AG04450 (cell line): ENCODE measurements around the gene SLU7. TPM values are rescaled to one million over a fixed set of nuclear protein-coding genes. Genes with fewer than 3 reads are reported as not detected.

Experiments used
- CTCF ChIA-PET: fragments of 300-600, 350-600 bp; formaldehyde crosslinking; extraction: SDS; loops from one replicate; lab custom pipeline; 2022; ENCODE audit warnings: antibody characterized with exemption, inconsistent platforms; lab: Charles Lee
- POLR2A ChIA-PET: fragments of 350-600 bp; formaldehyde crosslinking; extraction: SDS; loops from one replicate; lab custom pipeline; 2021; ENCODE audit warnings: antibody characterized with exemption, inconsistent platforms; lab: Yijun Ruan, JAX
- DNase-seq: peaks from one replicate; pipeline ENCODE4 v3.0.0-alpha.2; 2011; ENCODE audit warnings: low read depth, low spot score
- H3K27ac ChIP-seq: one replicate; pipeline ENCODE4 v1.5.1; 2012; ENCODE audit warnings: low read depth, low read length, control low read depth
- H3K27me3 ChIP-seq: one replicate; pipeline ENCODE4 v1.6.0; 2012; ENCODE audit warnings: low read length; ENCODE audit not compliant: control insufficient read depth, insufficient read depth
- H3K4me3 ChIP-seq: 2 replicates; pipeline ENCODE4 v1.5.1; 2011; ENCODE audit warnings: mild to moderate bottlenecking, low read depth, low read length, control low read depth
- H3K9me3 ChIP-seq: 2 replicates; pipeline ENCODE4 v1.5.1; 2012; ENCODE audit warnings: low read length; ENCODE audit not compliant: control insufficient read depth, insufficient read depth
- polyA plus RNA-seq: library from polyadenylated mRNA; depleted of rRNA; stranded (reverse); fragments of >200 nt; gene quantifications from 2 replicates; pipeline ENCODE4 v1.2.3, GENCODE V29; 2011
- TF ChIP-seq, protein P1 (sequence below): IDR thresholded peaks from 2 replicates; pipeline ENCODE4 v1.5.1; 2011; ENCODE audit warnings: low read depth, low read length, control low read depth, inconsistent platforms

The SLU7 gene
- polyA plus RNA-seq, 1 experiment: 59.5 TPM

DNA sequence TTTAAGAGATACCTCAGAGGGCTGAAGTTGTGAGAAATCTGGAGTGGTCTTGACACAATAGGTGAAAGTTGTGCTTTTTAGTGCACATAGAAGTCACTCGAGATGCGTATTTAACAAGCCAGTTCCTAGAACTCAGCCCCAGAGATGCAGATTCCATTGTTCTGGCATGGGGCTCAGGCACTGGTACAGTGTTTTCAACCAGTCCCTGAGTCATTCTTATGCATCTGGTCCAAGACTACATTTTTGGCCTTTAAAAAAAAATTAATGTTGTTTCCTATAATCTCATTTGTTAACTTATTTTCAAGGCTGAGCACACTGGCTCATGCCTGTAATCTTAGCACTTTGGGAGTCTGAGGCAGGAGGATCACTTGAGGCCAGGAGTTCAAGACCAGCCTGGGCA lies 32.4 kb upstream of the SLU7 start:
- ChIA-PET CTCF (interaction anchor here (1.3 to 3.7 kb wide), 2 partner anchors 12 to 13 kb away, joined by 3 to 28 read pairs; no protein-coding TSS in a partner anchor), POLR2A (no interaction called here)
- TF ChIP-seq, protein P1, sequence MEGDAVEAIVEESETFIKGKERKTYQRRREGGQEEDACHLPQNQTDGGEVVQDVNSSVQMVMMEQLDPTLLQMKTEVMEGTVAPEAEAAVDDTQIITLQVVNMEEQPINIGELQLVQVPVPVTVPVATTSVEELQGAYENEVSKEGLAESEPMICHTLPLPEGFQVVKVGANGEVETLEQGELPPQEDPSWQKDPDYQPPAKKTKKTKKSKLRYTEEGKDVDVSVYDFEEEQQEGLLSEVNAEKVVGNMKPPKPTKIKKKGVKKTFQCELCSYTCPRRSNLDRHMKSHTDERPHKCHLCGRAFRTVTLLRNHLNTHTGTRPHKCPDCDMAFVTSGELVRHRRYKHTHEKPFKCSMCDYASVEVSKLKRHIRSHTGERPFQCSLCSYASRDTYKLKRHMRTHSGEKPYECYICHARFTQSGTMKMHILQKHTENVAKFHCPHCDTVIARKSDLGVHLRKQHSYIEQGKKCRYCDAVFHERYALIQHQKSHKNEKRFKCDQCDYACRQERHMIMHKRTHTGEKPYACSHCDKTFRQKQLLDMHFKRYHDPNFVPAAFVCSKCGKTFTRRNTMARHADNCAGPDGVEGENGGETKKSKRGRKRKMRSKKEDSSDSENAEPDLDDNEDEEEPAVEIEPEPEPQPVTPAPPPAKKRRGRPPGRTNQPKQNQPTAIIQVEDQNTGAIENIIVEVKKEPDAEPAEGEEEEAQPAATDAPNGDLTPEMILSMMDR: no peak
- Histone ChIP-seq H3K27ac (no peak overlapping the region), H3K4me3 (no peak overlapping the region), H3K27me3 (peaks cover 2% of the 10 kb centered on the region), H3K9me3 (no peaks in the 10 kb centered on the region)
- no peak for DNase-seq

- no peak for DNase-seq
- Histone ChIP-seq H3K27me3 (peaks cover 2% of the 10 kb centered on the region), H3K4me3 (no peak overlapping the region), H3K27ac (no peak overlapping the region), H3K9me3 (no peaks in the 10 kb centered on the region)
- POLR2A ChIA-PET: no interaction called here
- TF ChIP-seq, protein P1: no peak
- CTCF ChIA-PET: no interaction called here
These were observed 31.5 kb upstream of the SLU7 start for GRCh38 chr5:160450164-160450932.

- no peak overlapping the region for H3K27ac ChIP-seq
- H3K27me3 ChIP-seq: peaks cover 2% of the 10 kb centered on the region
- ChIA-PET POLR2A (no interaction called here), CTCF (interaction anchor here (2.5 kb wide), 1 partner anchor 11 kb away, joined by 31 read pairs; no protein-coding TSS in a partner anchor)
- no peak for DNase-seq
- no peaks in the 10 kb centered on the region for H3K9me3 ChIP-seq
- TF ChIP-seq, protein P1: no peak
- H3K4me3 ChIP-seq: no peak overlapping the region
These were observed 30.6 kb upstream of the SLU7 start for GRCh38 chr5:160449458-160449857.

DNA sequence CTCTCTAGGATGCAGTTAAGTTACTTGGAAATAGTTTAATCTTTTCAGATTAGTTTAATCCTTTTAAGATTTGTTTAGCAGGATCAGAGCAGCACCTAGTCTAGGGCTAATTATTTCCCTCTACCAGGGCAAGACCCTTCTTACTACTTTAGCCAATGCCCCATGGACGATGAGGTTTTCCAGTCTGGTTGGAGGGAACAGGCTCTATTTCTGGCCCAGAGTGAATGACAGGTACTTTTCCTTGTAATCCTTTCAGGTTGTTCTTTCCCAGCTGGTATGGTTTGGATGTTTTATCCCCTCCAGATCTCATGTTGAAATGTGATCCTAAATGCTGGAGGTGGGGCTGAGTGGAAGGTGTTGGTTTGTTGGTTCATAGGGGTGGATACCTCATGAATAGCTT lies 30.0 kb upstream of the SLU7 start:
- ChIA-PET CTCF (interaction anchor here (2.5 kb wide), 1 partner anchor 10 kb away, joined by 31 read pairs; no protein-coding TSS in a partner anchor), POLR2A (no interaction called here)
- no peak overlapping the region for H3K27ac ChIP-seq
- no peak for DNase-seq
- H3K9me3 ChIP-seq: no peaks in the 10 kb centered on the region
- H3K27me3 ChIP-seq: peaks cover 2% of the 10 kb centered on the region
- H3K4me3 ChIP-seq: no peak overlapping the region
- TF ChIP-seq, protein P1: no peak

GRCh38 chr5:160445751-160446150 lies 26.9 kb upstream of the SLU7 start:
- Histone ChIP-seq H3K9me3 (no peaks in the 10 kb centered on the region), H3K4me3 (no peak overlapping the region), H3K27me3 (peaks cover 2% of the 10 kb centered on the region), H3K27ac (no peak overlapping the region)
- POLR2A ChIA-PET: no interaction called here
- no peak for DNase-seq
- TF ChIP-seq, protein P1: no peak
- CTCF ChIA-PET: no interaction called here
